Panc1 (cell line): ENCODE measurements around the gene RFX1. TPM values are rescaled to one million over a fixed set of nuclear protein-coding genes. Genes with fewer than 3 reads are reported as not detected.

Source experiments
- ATAC-seq: fragments of 200-7000 bp; cut with Tn5 transposase; 2 replicates; pipeline ENCODE4 v1.9.1; 2020; ENCODE audit warnings: mild to moderate bottlenecking, moderate library complexity
- BruUV-seq: library from RNA; stranded (reverse); fragments of 400-500 nt; replicated peaks from 2 replicates; lab custom pipeline; 2021; lab: Mats Ljungman, UMichigan
- CTCF ChIA-PET: fragments of 300-600 bp; sonication (Branson Sonifier 250); formaldehyde crosslinking; loops from one replicate; lab custom pipeline; 2022; ENCODE audit warnings: antibody characterized with exemption; lab: Charles Lee
- POLR2A ChIA-PET: fragments of 300-600 bp; sonication (Branson Sonifier 250); formaldehyde crosslinking; loops from one replicate; lab custom pipeline; 2022; ENCODE audit warnings: antibody characterized with exemption; lab: Charles Lee
- DNase-seq: peaks from one replicate; pipeline ENCODE4 v3.0.0-alpha.2; 2010; ENCODE audit warnings: low read depth, low spot score
- H3K27ac ChIP-seq: 2 replicates; pipeline ENCODE4 v1.5.1; 2011; ENCODE audit warnings: mild to moderate bottlenecking, low read length, inconsistent platforms
- H3K27me3 ChIP-seq: fragments of 200-500 bp; sonication (Bioruptor generic); 2 replicates; pipeline ENCODE4 v1.6.0; 2014; ENCODE audit warnings: low read length, inconsistent platforms; ENCODE audit not compliant: control insufficient read depth, insufficient read depth
- H3K36me3 ChIP-seq: fragments of 200-500 bp; sonication (Bioruptor generic); 2 replicates; pipeline ENCODE4 v1.5.1; 2014; ENCODE audit warnings: inconsistent platforms, mild to moderate bottlenecking, low read length, moderate library complexity; ENCODE audit not compliant: control insufficient read depth, insufficient read depth
- H3K4me1 ChIP-seq: 2 replicates; pipeline ENCODE4 v1.5.1; 2011; ENCODE audit warnings: inconsistent platforms, mild to moderate bottlenecking, low read length, moderate library complexity; ENCODE audit not compliant: control insufficient read depth, insufficient read depth
- H3K4me3 ChIP-seq, 2 experiments: 2 replicates each; pipeline ENCODE4 v1.5.1; 2011 to 2012; ENCODE audit warnings: low read depth in 2 of 2, low read length in 2 of 2, mild to moderate bottlenecking in 2 of 2, inconsistent platforms in 1 of 2, moderate library complexity in 1 of 2
- H3K9me3 ChIP-seq: fragments of 200-500 bp; sonication (Bioruptor generic); 2 replicates; pipeline ENCODE4 v1.5.1; 2014; ENCODE audit warnings: low read depth, mild to moderate bottlenecking, inconsistent platforms, low read length, moderate library complexity; ENCODE audit not compliant: control insufficient read depth, insufficient read depth
- POLR2AphosphoS5 ChIP-seq: IDR thresholded peaks from 2 replicates; pipeline ENCODE4 v1.6.1; 2012; ENCODE audit warnings: mild to moderate bottlenecking, low read depth, low read length, moderate library complexity
- SIN3A ChIP-seq: IDR thresholded peaks from 2 replicates; pipeline ENCODE4 v1.6.1; 2012; ENCODE audit warnings: low read depth, mild to moderate bottlenecking, low read length, moderate library complexity, borderline replicate concordance; ENCODE audit not compliant: insufficient read depth
- TCF7L2 ChIP-seq: IDR thresholded peaks from 2 replicates; pipeline ENCODE4 v1.6.1; 2011; ENCODE audit warnings: mild to moderate bottlenecking, low read depth, low read length, inconsistent platforms
- in situ Hi-C: cut with HindIII; loops from 2 replicates; pipeline ENCODE4 v1.10.0; 2016; ENCODE audit warnings: low sequenced_read_pairs, low pct_unique_long_range_greater_than_20kb
- intact Hi-C: fragments of 100-400 bp; cut with micrococcal nuclease; formaldehyde crosslinking; loops from one replicate; pipeline ENCODE4 v1.10.0; 2022; ENCODE audit not compliant: unreplicated experiment
- total RNA-seq: library from RNA; stranded (reverse); gene quantifications from one replicate; pipeline ENCODE4 v1.2.1, GENCODE V29; 2021; ENCODE audit not compliant: unreplicated experiment
- TF ChIP-seq, protein P1 (sequence below): fragments of 450-650 bp; IDR thresholded peaks from 2 replicates; pipeline ENCODE4 v1.5.1; 2017; ENCODE audit warnings: mild to moderate bottlenecking
- TF ChIP-seq, protein P2 (sequence below), 2 experiments: IDR thresholded peaks; 2 replicates each; pipeline ENCODE4 v1.6.1; 2011 to 2012; ENCODE audit warnings: low read depth in 2 of 2, control low read depth in 1 of 2, low read length in 1 of 2, mild to moderate bottlenecking in 1 of 2, moderate library complexity in 1 of 2; ENCODE audit not compliant: insufficient read depth in 1 of 2

RFX1 gene
- total RNA-seq, 1 experiment from 2014 or later, result 15.2 TPM

GRCh38 chr19:14002571-14003250, 3.4 kb downstream of the RFX1 start:
- in situ Hi-C loops, result no loop called here
- intact Hi-C loops, result no loop called here
- Histone ChIP-seq H3K4me1 (peaks cover 12% of the 10 kb centered on the region), H3K4me3 (no peak overlapping the region), H3K9me3 (no peaks in the 10 kb centered on the region; the same call in 1 of the 2 replicates), H3K27ac (0 out of 2 replicates have a peak overlapping the region, but pooled peaks have one; percentile 29), H3K36me3 (no peaks in the 10 kb centered on the region; the same call in 1 of the 2 replicates), H3K27me3 (no peaks in the 10 kb centered on the region)
- ChIA-PET POLR2A (interaction anchor here (0.6 kb wide), 2 partner anchors 121 to 124 kb away, joined by 5 to 25 read pairs; no protein-coding TSS in a partner anchor), CTCF (no interaction called here)
- no peak for DNase-seq
- TF ChIP-seq, protein P1, sequence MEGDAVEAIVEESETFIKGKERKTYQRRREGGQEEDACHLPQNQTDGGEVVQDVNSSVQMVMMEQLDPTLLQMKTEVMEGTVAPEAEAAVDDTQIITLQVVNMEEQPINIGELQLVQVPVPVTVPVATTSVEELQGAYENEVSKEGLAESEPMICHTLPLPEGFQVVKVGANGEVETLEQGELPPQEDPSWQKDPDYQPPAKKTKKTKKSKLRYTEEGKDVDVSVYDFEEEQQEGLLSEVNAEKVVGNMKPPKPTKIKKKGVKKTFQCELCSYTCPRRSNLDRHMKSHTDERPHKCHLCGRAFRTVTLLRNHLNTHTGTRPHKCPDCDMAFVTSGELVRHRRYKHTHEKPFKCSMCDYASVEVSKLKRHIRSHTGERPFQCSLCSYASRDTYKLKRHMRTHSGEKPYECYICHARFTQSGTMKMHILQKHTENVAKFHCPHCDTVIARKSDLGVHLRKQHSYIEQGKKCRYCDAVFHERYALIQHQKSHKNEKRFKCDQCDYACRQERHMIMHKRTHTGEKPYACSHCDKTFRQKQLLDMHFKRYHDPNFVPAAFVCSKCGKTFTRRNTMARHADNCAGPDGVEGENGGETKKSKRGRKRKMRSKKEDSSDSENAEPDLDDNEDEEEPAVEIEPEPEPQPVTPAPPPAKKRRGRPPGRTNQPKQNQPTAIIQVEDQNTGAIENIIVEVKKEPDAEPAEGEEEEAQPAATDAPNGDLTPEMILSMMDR, result no peak
- TF ChIP-seq POLR2AphosphoS5 (no peak), TCF7L2 (no peak), SIN3A (no peak)
- TF ChIP-seq, protein P2, sequence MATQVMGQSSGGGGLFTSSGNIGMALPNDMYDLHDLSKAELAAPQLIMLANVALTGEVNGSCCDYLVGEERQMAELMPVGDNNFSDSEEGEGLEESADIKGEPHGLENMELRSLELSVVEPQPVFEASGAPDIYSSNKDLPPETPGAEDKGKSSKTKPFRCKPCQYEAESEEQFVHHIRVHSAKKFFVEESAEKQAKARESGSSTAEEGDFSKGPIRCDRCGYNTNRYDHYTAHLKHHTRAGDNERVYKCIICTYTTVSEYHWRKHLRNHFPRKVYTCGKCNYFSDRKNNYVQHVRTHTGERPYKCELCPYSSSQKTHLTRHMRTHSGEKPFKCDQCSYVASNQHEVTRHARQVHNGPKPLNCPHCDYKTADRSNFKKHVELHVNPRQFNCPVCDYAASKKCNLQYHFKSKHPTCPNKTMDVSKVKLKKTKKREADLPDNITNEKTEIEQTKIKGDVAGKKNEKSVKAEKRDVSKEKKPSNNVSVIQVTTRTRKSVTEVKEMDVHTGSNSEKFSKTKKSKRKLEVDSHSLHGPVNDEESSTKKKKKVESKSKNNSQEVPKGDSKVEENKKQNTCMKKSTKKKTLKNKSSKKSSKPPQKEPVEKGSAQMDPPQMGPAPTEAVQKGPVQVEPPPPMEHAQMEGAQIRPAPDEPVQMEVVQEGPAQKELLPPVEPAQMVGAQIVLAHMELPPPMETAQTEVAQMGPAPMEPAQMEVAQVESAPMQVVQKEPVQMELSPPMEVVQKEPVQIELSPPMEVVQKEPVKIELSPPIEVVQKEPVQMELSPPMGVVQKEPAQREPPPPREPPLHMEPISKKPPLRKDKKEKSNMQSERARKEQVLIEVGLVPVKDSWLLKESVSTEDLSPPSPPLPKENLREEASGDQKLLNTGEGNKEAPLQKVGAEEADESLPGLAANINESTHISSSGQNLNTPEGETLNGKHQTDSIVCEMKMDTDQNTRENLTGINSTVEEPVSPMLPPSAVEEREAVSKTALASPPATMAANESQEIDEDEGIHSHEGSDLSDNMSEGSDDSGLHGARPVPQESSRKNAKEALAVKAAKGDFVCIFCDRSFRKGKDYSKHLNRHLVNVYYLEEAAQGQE (IDR thresholded peaks at IDR 0.05; ENCODE audit: insufficient read depth in 1 of 2, low read depth in 2 of 2, low read length in 1 of 2), result no peak
- ATAC-seq, result no peak
- no TSS peak for BruUV-seq

DNA sequence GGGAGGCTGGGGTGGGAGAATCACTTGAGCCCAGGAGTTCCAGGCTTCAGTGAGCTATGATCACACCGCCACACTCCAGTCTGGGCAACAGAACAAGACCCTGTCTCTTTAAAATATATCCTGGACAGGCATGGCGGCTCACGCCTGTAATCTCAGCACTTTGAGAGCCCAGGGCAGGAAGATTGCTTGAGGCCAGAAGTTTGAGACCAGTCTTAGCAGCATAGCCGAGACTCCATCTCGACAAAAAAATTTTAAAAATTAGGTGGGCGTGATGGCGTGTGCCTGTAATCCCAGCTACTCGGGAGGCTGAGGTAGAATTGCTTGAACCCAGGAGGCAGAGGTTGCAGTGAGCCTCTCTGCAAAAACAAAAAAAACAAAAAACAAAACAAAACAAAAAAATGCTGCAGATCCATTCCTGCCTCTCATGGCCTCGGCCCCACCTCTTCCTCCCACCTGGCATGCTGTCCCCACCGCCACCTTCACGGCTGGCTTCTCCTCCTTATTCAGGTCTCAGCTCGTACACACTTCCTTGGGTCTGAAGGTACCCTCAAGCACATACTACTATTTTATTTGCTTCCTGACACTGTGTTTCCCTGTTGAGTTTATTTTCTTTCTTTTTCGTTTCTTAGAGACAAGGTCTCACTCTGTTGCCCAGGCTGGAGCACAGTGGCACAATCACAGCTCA, 5.3 kb downstream of the RFX1 start:
- ATAC-seq (no peak), DNase-seq (no peak)
- in situ Hi-C loops (no loop called here), intact Hi-C loops (no loop called here)
- CTCF ChIA-PET, result no interaction called here
- BruUV-seq, result no TSS peak
- peaks cover 12% of the 10 kb centered on the region for H3K4me1 ChIP-seq
- POLR2A ChIA-PET, result no interaction called here
- H3K27ac ChIP-seq, result no peak overlapping the region
- H3K9me3 ChIP-seq, result no peaks in the 10 kb centered on the region; the same call in 1 of the 2 replicates
- H3K36me3 ChIP-seq, result no peaks in the 10 kb centered on the region; the same call in 1 of the 2 replicates
- TF ChIP-seq SIN3A (no peak), TCF7L2 (no peak), POLR2AphosphoS5 (no peak)
- TF ChIP-seq, protein P2 (IDR thresholded peaks at IDR 0.05; ENCODE audit: insufficient read depth in 1 of 2, low read depth in 2 of 2, low read length in 1 of 2), result no peak
- TF ChIP-seq, protein P1, result no peak
- H3K27me3 ChIP-seq, result no peaks in the 10 kb centered on the region
- no peak overlapping the region for H3K4me3 ChIP-seq
